Measurements from ENCODE around the gene DISC1.

DNA sequence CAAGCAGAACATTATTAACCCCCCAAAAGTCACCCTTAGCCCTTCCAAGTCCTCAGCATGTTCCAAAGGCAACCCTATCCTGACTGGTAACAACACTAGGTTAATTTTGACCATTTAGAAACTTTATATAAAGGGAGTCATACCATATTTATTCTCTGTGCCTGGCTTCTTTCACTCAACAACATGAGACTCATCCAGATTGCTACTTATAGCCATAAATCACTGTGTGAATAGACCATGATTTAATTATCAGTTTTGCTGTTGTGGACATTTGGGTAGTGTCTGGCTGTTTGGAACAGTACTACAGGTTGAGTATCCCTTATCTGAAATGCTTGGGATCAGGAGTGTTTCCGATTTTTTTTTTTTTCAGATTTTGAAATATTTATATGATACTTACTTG is 252.1 kb downstream of the DISC1 start:
- TF ChIP-seq EZH2 (IDR thresholded peaks at IDR 0.05; ENCODE audit: insufficient read depth, poor library complexity, severe bottlenecking): no peak
- no peak for TF ChIP-seq EZH2phosphoT487 (IDR thresholded peaks at IDR 0.05; ENCODE audit: insufficient read depth, low read depth)

Data from GM23248 (cell line).